Adipocyte (in vitro differentiated cells): Measurements from ENCODE around the gene GPHN.
"Not testable (repeated sequence)": the region's sequence is repeated elsewhere in the genome, so short reads cannot be mapped to it uniquely, and the experiment has no call there.

Source experiments
- DNase-seq: peaks from one replicate; pipeline ENCODE4 v3.0.0-alpha.2; 2015; ENCODE audit warnings: low read depth
- H3K27me3 ChIP-seq: replicated peaks from 2 replicates; pipeline ENCODE4 v1.7.0; 2013; ENCODE audit warnings: mild to moderate bottlenecking, low read length, moderate library complexity; ENCODE audit not compliant: control insufficient read depth, insufficient read depth
- H3K36me3 ChIP-seq: 2 replicates; pipeline ENCODE4 v1.7.0; 2013; ENCODE audit warnings: low read length, mild to moderate bottlenecking, moderate library complexity; ENCODE audit not compliant: control insufficient read depth, insufficient read depth, severe bottlenecking
- H3K4me1 ChIP-seq: 2 replicates; pipeline ENCODE4 v1.7.0; 2013; ENCODE audit warnings: mild to moderate bottlenecking, low read length, moderate library complexity; ENCODE audit not compliant: control insufficient read depth, insufficient read depth
- H3K4me3 ChIP-seq: 2 replicates; pipeline ENCODE4 v1.7.0; 2013; ENCODE audit warnings: mild to moderate bottlenecking, low read length, moderate library complexity
- H3K9ac ChIP-seq: 2 replicates; pipeline ENCODE4 v1.7.0; 2013; ENCODE audit warnings: mild to moderate bottlenecking, low read length, moderate library complexity
- H3K9me3 ChIP-seq: 2 replicates; pipeline ENCODE4 v1.7.0; 2013; ENCODE audit warnings: mild to moderate bottlenecking, low read length, moderate library complexity; ENCODE audit not compliant: control insufficient read depth

GPHN gene

GRCh38 chr14:66815687-66816086 lies 307.7 kb downstream of the GPHN start:
- Histone ChIP-seq H3K4me3 (peak overlapping the region; percentile 19), H3K9ac (no peak overlapping the region), H3K27me3 (no peaks in the 10 kb centered on the region), H3K4me1 (no peaks in the 10 kb centered on the region), H3K36me3 (peaks cover 19% of the 10 kb centered on the region), H3K9me3 (peaks cover 22% of the 10 kb centered on the region)
- no peak for DNase-seq

- no peak for DNase-seq
- Histone ChIP-seq H3K9me3 (no peaks in the 10 kb centered on the region), H3K4me3 (no peak overlapping the region), H3K27me3 (no peaks in the 10 kb centered on the region), H3K9ac (no peak overlapping the region), H3K36me3 (no peaks in the 10 kb centered on the region), H3K4me1 (no peaks in the 10 kb centered on the region)
Measured at GRCh38 chr14:66824251-66824650, 316.3 kb downstream of the GPHN start.

DNA sequence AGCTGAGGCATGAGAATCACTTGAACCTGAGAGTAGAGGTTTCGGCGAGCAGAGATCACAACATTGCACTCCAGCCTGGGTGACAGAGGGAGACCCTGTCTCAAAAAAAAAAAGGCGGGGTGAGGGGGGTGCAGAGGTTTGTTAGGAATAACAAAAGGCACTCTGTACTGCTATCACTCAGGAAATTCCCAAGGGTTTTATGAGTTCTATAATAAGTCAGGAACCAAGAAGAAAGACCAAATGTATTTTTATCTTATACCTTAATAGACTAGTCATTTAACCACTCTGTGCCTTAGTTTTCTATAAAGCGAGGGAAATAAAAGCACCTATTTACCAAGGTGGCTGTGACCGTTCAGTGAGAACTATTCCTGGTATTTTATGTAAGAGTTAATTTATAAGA lies 319.2 kb downstream of the GPHN start:
- H3K9me3 ChIP-seq, result no peaks in the 10 kb centered on the region
- DNase-seq, result no peak
- H3K27me3 ChIP-seq, result no peaks in the 10 kb centered on the region
- H3K9ac ChIP-seq, result no peak overlapping the region
- H3K4me1 ChIP-seq, result no peaks in the 10 kb centered on the region
- no peak overlapping the region for H3K4me3 ChIP-seq
- no peaks in the 10 kb centered on the region for H3K36me3 ChIP-seq

GRCh38 chr14:66831173-66831572 lies 323.2 kb downstream of the GPHN start:
- no peaks in the 10 kb centered on the region for H3K4me1 ChIP-seq
- DNase-seq, result no peak
- no peaks in the 10 kb centered on the region for H3K36me3 ChIP-seq
- H3K9ac ChIP-seq, result no peak overlapping the region
- no peaks in the 10 kb centered on the region for H3K27me3 ChIP-seq
- H3K4me3 ChIP-seq, result no peak overlapping the region
- no peaks in the 10 kb centered on the region for H3K9me3 ChIP-seq

- H3K9ac ChIP-seq, result no peak overlapping the region
- no peaks in the 10 kb centered on the region for H3K27me3 ChIP-seq
- no peaks in the 10 kb centered on the region for H3K36me3 ChIP-seq
- DNase-seq, result no peak
- H3K9me3 ChIP-seq, result no peaks in the 10 kb centered on the region
- no peak overlapping the region for H3K4me3 ChIP-seq
- no peaks in the 10 kb centered on the region for H3K4me1 ChIP-seq
Measured at GRCh38 chr14:66833816-66834215, 325.9 kb downstream of the GPHN start.

DNA sequence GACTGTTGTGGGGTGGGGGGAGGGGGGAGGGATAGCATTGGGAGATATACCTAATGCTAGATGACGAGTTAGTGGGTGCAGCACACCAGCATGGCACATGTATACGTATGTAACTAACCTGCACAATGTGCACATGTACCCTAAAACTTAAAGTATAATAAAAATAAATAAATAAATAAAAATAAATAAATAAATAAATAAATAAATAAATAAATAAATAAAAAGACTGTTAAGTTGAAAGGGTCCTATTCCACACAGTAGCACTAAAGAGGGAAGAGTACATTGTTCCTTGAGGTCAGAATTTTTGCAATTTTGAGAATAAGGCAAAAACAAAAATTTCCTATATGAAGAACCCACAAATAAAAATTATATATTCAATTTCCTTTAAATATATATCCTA lies 329.5 kb downstream of the GPHN start:
- DNase-seq, H3K27me3 ChIP-seq, H3K9ac ChIP-seq, H3K36me3 ChIP-seq, H3K4me1 ChIP-seq, H3K9me3 ChIP-seq, H3K4me3 ChIP-seq: not testable (repeated sequence)

DNA sequence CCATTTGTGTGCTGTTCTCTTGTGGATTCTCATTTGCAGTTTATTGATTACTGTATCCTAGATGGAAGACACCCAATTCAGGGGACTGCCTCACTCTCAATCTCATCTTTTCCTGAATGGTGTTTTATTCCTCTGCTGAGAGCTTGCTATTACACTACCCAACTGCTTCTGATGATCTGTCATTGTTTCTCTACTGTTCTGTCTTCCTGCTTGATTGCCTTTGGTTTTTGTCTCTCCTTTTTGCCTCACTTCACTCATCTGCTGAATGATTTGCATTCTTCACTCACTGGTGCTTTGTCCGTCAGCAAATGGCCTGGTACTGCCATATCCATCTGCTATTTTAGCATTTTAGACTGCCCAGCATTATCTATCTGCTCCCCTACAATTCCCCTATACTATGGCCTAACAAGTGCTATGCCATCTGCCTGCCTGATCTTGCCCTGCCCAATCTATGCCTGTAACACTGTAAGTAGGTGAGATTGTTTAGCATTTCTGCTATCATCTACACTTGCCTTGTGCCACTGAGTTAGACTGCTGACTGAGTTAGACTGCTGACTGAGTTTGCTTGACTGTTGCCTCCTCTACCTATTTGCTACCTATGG lies 335.1 kb downstream of the GPHN start:
- no peaks in the 10 kb centered on the region for H3K36me3 ChIP-seq
- no peaks in the 10 kb centered on the region for H3K9me3 ChIP-seq
- no peak overlapping the region for H3K4me3 ChIP-seq
- H3K9ac ChIP-seq, result no peak overlapping the region
- H3K4me1 ChIP-seq, result no peaks in the 10 kb centered on the region
- no peak for DNase-seq
- no peaks in the 10 kb centered on the region for H3K27me3 ChIP-seq

- no peaks in the 10 kb centered on the region for H3K9me3 ChIP-seq
- H3K27me3 ChIP-seq, result no peaks in the 10 kb centered on the region
- H3K9ac ChIP-seq, result no peak overlapping the region
- no peak for DNase-seq
- H3K4me3 ChIP-seq, result no peak overlapping the region
- no peaks in the 10 kb centered on the region for H3K4me1 ChIP-seq
- H3K36me3 ChIP-seq, result no peaks in the 10 kb centered on the region
Measured at GRCh38 chr14:66850258-66850888, 342.4 kb downstream of the GPHN start.

DNA sequence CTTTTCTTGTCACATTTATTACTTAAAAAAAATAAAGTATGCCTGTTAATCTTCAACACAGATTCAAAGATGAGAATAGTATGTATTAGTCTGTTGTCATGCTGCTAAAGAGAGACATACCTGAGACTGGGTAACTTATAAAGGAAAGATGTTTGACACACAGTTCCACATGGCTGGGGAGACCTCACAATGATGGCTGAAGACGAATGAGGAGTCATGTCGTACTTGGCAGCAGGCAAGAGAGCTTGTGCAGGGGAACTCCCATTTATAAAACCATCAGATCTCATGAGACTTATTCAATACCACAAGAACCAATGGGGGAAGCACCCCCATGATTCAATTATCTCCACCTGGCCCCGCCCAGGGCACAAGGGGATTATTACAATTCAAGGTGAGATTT lies 345.4 kb downstream of the GPHN start:
- DNase-seq, result no peak
- Histone ChIP-seq H3K27me3 (no peaks in the 10 kb centered on the region), H3K9ac (no peak overlapping the region), H3K4me1 (no peaks in the 10 kb centered on the region), H3K4me3 (no peak overlapping the region), H3K9me3 (no peaks in the 10 kb centered on the region), H3K36me3 (no peaks in the 10 kb centered on the region)

GRCh38 chr14:66857867-66858266 lies 349.9 kb downstream of the GPHN start:
- no peak for DNase-seq
- no peaks in the 10 kb centered on the region for H3K4me1 ChIP-seq
- no peaks in the 10 kb centered on the region for H3K9me3 ChIP-seq
- no peak overlapping the region for H3K4me3 ChIP-seq
- no peaks in the 10 kb centered on the region for H3K36me3 ChIP-seq
- H3K27me3 ChIP-seq, result no peaks in the 10 kb centered on the region
- H3K9ac ChIP-seq, result no peak overlapping the region

- no peaks in the 10 kb centered on the region for H3K36me3 ChIP-seq
- H3K27me3 ChIP-seq, result no peaks in the 10 kb centered on the region
- no peak overlapping the region for H3K4me3 ChIP-seq
- no peaks in the 10 kb centered on the region for H3K4me1 ChIP-seq
- no peak for DNase-seq
- H3K9me3 ChIP-seq, result no peaks in the 10 kb centered on the region
- no peak overlapping the region for H3K9ac ChIP-seq
Measured at GRCh38 chr14:66859063-66859671, 351.2 kb downstream of the GPHN start.
